A204.1 (cell line): ENCODE data around the gene HSPA1B.
"Not testable (repeated sequence)": the region's sequence is repeated elsewhere in the genome, so short reads cannot be mapped to it uniquely, and the experiment has no call there.

Source experiments
- FAIRE-seq: peaks from 2 replicates; lab custom pipeline; 2012; peaks lifted over from hg19 to GRCh38; lab: Jason Lieb, UNC

HSPA1B gene

DNA sequence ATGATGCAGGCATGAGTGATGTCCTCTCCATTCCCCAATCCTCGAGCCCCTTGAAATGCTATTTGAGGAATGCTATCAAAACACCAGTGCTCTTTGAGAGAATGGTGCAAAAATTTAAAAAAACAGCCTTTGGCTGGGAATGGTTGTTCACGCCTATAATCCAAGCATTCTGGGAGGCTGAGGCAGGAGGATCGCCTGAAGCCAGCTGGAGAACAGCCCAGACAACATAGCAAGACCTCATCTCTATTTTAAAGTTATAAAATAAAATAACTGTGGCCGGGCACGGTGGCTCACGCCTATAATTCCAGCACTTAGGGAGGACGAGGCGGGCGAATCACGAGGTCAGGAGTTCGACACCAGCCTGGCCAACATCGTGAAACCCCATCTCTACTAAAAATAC, 27.8 kb upstream of the HSPA1B start:
- no peak for FAIRE-seq

GRCh38 chr6:31801031-31801927, 26.3 kb upstream of the HSPA1B start:
- not testable (repeated sequence) for FAIRE-seq

DNA sequence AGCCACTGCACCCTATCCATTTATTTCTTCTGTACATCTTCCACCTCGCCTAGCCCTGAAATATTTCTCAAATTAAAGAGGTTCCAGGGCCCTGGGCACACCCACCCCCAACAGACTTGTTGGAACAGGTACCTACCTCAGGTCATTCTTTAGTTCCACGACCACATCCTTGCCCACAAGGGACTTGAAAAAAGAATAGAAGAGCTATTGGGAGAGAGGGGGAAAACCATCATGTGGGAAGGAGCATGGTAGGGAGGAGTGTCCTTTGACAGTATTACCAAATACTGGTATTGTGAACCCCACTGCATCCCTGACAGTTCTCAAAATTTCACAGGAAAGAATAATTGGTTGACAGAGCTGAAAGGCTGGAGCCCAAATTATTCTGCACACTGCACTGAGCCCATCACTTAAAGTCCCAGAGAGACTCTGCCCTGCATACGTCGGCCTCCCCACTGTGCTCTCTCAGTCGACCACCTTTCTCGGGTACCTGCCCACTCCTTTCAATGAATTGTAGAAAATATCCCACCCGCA, 21.5 kb upstream of the HSPA1B start:
- FAIRE-seq: no peak

- peak; percentile 88 for FAIRE-seq
Measured at GRCh38 chr6:31806470-31807272, 20.9 kb upstream of the HSPA1B start, which contains the start of gene LSM2. TSS of gene LSM2 (minus strand) at chr6:31806966. CDS start at chr6:31806757, 209 bp downstream.

DNA sequence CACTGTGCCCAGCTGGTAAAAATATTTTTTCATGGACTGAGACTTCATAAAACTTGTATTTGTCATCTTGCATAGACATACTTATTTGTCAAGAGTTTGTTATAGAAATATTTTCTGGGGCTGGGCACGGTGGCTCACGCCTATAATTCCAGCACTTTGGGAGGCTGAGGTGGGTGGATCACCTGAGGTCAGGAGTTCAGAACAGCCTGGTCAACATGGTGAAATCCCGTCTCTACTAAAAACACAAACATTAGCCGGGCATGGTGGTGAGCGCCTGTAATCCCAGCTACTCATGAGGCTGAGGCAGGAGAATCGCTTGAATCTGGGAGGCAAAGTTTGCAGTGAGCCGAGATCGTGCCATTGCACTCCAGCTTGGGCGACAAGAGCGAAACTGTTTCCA, 18.9 kb upstream of the HSPA1B start:
- FAIRE-seq: not testable (repeated sequence)

GRCh38 chr6:31811645-31812044, 15.9 kb upstream of the HSPA1B start:
- no peak for FAIRE-seq

DNA sequence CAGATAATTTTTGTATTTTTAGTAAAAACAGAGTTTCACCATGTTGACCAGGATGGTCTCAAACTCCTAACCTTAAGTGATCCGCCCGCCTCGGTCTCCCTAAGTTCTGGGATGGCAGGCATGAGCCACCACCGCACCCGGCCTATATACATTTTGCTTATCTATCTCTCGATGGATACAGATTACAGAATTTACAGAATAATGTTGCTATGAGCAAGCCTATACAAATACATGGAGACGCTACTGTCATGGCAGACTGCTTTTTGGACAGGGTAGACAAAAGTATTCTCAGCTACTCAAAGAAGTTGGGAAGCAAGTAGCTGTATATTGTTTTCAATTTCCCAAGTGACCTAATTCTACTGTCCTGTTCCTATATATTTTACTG, 14.1 kb upstream of the HSPA1B start:
- FAIRE-seq: no peak

GRCh38 chr6:31814677-31815024, 12.9 kb upstream of the HSPA1B start:
- FAIRE-seq: peak; percentile 46

DNA sequence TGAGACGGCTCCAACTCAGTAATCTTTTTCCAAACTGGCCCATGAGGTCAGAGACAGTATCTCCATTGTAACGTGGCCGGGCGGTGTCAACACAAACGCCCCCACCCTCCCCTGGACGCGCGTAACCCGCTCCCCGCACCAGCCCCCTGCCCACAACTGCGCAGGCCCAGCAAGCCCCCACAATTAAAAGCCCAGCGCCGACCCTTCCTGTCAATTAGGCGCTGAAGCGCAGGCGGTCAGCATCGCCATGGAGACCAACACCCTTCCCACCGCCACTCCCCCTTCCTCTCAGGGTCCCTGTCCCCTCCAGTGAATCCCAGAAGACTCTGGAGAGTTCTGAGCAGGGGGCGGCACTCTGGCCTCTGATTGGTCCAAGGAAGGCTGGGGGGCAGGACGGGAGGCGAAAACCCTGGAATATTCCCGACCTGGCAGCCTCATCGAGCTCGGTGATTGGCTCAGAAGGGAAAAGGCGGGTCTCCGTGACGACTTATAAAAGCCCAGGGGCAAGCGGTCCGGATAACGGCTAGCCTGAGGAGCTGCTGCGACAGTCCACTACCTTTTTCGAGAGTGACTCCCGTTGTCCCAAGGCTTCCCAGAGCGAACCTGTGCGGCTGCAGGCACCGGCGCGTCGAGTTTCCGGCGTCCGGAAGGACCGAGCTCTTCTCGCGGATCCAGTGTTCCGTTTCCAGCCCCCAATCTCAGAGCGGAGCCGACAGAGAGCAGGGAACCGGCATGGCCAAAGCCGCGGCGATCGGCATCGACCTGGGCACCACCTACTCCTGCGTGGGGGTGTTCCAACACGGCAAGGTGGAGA, 12.3 kb upstream of the HSPA1B start, which contains the start of the genes HSPA1A and HSPA1L:
Gene HSPA1A, plus strand, starts transcription at position 519 of the 814 bp plus-strand sequence. Its CDS starts 214 bp downstream, at position 733.
Gene HSPA1L, minus strand, starts transcription at position 259 of the 814 bp plus-strand sequence. CDS start 3,311 bp downstream, outside the sequence.
- peak; percentile 95 for FAIRE-seq

DNA sequence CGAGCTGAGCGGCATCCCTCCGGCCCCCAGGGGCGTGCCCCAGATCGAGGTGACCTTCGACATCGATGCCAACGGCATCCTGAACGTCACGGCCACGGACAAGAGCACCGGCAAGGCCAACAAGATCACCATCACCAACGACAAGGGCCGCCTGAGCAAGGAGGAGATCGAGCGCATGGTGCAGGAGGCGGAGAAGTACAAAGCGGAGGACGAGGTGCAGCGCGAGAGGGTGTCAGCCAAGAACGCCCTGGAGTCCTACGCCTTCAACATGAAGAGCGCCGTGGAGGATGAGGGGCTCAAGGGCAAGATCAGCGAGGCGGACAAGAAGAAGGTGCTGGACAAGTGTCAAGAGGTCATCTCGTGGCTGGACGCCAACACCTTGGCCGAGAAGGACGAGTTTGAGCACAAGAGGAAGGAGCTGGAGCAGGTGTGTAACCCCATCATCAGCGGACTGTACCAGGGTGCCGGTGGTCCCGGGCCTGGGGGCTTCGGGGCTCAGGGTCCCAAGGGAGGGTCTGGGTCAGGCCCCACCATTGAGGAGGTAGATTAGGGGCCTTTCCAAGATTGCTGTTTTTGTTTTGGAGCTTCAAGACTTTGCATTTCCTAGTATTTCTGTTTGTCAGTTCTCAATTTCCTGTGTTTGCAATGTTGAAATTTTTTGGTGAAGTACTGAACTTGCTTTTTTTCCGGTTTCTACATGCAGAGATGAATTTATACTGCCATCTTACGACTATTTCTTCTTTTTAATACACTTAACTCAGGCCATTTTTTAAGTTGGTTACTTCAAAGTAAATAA, 10.2 kb upstream of the HSPA1B start:
- FAIRE-seq: not testable (repeated sequence)

- not testable (repeated sequence) for FAIRE-seq
Measured at GRCh38 chr6:31817929-31818511, 9.5 kb upstream of the HSPA1B start.

DNA sequence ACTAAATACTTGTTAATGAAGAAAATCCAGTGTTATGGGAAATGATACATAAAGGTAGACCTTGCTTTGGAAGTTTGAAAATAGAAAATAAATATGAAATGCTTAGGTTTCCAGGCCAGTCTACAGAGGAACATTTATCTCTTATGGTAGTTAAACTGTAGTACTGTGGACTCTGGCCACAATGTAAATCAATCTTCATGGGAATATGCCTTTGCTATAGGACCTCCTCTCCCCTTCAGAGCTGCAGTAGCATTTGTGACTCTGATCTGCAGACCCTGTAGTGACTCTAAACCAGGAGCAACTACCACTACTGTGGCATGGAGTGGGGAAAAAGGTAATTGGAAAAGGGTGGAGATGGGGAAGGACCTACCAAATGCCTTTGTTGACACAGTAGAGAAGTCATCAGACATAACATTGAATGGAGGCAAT, 7.7 kb upstream of the HSPA1B start:
- FAIRE-seq: no peak

DNA sequence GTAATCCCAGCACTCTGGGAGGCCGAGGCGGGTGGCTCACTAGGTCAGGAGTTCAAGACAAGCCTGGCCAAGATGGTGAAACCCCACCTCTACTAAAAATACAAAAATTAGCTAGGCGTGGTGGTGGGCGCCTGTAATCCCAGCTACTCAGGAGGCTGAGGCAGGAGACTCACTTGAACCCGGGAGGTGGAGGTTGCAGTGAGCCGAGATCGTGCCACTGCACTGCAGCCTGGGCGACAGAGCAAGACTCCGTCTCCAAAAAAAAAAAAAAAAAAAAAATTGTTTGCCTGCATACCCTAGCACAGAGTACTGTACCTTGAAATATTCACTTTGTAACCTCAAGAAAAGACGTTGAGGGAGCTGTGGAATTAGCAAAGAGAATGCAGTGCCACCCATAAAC, 7.1 kb upstream of the HSPA1B start:
- not testable (repeated sequence) for FAIRE-seq

DNA sequence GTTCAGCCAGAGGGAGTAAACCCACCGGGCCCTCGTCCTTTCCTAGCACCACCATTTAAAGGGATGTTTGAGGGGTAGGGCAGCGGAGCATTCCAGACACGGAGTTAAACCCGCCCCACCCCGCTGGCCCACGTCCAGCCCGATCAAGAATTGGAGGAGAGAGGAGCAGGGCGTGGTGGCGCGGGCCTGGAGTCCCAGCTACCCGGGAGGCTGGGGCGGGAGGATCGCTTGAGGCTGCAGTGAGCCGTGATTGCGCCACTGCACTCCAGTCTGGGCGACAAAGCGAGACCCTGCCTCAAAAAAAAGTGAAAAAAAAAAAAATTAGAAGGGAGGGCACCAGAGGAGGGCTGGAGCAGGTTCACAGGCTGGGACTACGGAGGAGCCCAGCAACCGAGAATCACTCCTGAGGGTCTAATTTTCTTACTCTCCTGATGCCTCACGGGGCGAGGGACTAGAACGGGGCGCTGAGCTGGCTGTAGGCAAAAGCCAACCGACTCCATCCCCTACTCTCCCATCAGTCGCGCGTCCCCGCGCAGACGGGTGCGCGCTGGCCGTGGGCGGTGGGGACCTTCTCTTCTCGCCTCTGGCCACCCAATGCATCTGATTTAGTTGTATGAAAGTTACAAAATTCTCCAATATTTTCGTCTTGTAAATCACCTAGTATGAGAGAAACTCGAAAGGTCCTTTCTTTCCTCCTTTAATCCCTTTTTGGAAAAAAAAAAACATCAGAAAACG, 6.1 kb upstream of the HSPA1B start:
- no peak for FAIRE-seq

GRCh38 chr6:31822036-31822821, 5.3 kb upstream of the HSPA1B start:
- FAIRE-seq: no peak

DNA sequence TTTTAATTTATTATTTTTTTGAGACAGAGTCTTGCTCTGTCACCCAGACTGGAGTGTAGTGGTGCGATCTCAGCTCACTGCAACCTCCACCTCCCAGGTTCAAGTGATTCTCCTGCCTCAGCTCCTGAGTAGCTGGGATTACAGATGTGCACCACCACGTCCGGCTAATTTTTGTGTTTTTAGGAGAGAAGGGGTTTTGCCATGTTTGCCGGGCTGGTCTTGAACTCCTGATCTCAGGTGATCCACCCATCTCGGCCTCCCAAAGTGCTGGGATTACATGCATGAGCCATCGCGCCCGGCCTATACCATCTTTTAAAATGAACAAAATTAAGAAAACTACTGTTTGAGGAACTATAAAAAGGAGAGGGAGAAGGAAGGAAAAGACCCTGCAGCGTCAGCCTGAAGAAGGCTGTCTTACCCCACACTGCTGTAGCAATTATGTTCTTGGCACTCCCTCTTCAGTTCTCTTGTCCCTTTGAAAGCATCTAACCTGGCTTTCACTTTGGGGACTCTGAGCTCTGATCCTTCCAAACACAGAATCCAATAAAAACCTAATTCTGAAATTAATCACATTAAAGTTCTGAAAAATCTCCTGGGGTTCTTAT, 3.8 kb upstream of the HSPA1B start:
- not testable (repeated sequence) for FAIRE-seq

GRCh38 chr6:31825553-31825952, 2.0 kb upstream of the HSPA1B start:
- FAIRE-seq: no peak

- FAIRE-seq: no peak
Measured at GRCh38 chr6:31826793-31827285, 699 bp upstream of the HSPA1B start.
